ENCODE results near the gene TSFM.
"Not testable (repeated sequence)": the region's sequence is repeated elsewhere in the genome, so short reads cannot be mapped to it uniquely, and the experiment has no call there.

TSFM gene

GRCh38 chr12:57771236-57771872 lies 11.2 kb upstream of the TSFM start:
- Histone ChIP-seq H3K4me3 (ENCODE audit: low read length) (peak overlapping the region; percentile 63), H3K36me3 (ENCODE audit: insufficient read depth, low read length) (peaks cover 22% of the 10 kb centered on the region), H3K4me1 (ENCODE audit: insufficient read depth, low read length) (peaks cover 12% of the 10 kb centered on the region), H3K27me3 (ENCODE audit: insufficient read depth, low read length) (no peaks in the 10 kb centered on the region), H3K9me3 (ENCODE audit: low read length) (no peaks in the 10 kb centered on the region), H2AFZ (ENCODE audit: low read depth, low read length) (peak overlapping the region; percentile 28)

GRCh38 chr12:57771873-57772428 lies 10.6 kb upstream of the TSFM start, which contains the start of gene METTL1:
METTL1 (minus strand) TSS chr12:57772105; CDS start chr12:57772083, 22 bp downstream.
- Histone ChIP-seq H2AFZ (ENCODE audit: low read depth, low read length) (peak within 1 kb of the TSS; percentile 95), H3K27me3 (ENCODE audit: insufficient read depth, low read length) (no peaks in the 10 kb centered on the region), H3K4me1 (ENCODE audit: insufficient read depth, low read length) (peaks cover 12% of the 10 kb centered on the region), H3K9me3 (ENCODE audit: low read length) (no peaks in the 10 kb centered on the region), H3K36me3 (ENCODE audit: insufficient read depth, low read length) (peaks cover 22% of the 10 kb centered on the region), H3K4me3 (ENCODE audit: low read length) (peak within 1 kb of the TSS; percentile 63)

- Histone ChIP-seq H3K9me3 (ENCODE audit: low read length) (no peaks in the 10 kb centered on the region), H3K36me3 (ENCODE audit: insufficient read depth, low read length) (peaks cover 22% of the 10 kb centered on the region), H3K4me3 (ENCODE audit: low read length) (peak within 1 kb of the TSS; percentile 63), H2AFZ (ENCODE audit: low read depth, low read length) (peak within 1 kb of the TSS; percentile 95), H3K27me3 (ENCODE audit: insufficient read depth, low read length) (no peaks in the 10 kb centered on the region), H3K4me1 (ENCODE audit: insufficient read depth, low read length) (peaks cover 12% of the 10 kb centered on the region)
These were observed 9.9 kb upstream of the TSFM start, which contains the start of gene EEF1AKMT3 for GRCh38 chr12:57772429-57773322. EEF1AKMT3 (plus strand) TSS chr12:57772614; CDS start chr12:57772725, 111 bp downstream.

GRCh38 chr12:57774634-57775033 lies 8.0 kb upstream of the TSFM start:
- H2AFZ ChIP-seq (ENCODE audit: low read depth, low read length); H3K9me3 ChIP-seq (ENCODE audit: low read length); H3K36me3 ChIP-seq (ENCODE audit: insufficient read depth, low read length); H3K4me3 ChIP-seq (ENCODE audit: low read length); H3K27me3 ChIP-seq (ENCODE audit: insufficient read depth, low read length): not testable (repeated sequence)
- peaks cover 12% of the 10 kb centered on the region for H3K4me1 ChIP-seq (ENCODE audit: insufficient read depth, low read length)

- H3K36me3 ChIP-seq (ENCODE audit: insufficient read depth, low read length) = peaks cover 8% of the 10 kb centered on the region
- no peak overlapping the region for H3K4me3 ChIP-seq (ENCODE audit: low read length)
- no peak overlapping the region for H2AFZ ChIP-seq (ENCODE audit: low read depth, low read length)
These were observed 7.5 kb upstream of the TSFM start for GRCh38 chr12:57775044-57775443.

GRCh38 chr12:57775563-57776246 lies 6.9 kb upstream of the TSFM start:
- H2AFZ ChIP-seq (ENCODE audit: low read depth, low read length) = no peak overlapping the region
- no peak overlapping the region for H3K4me3 ChIP-seq (ENCODE audit: low read length)
- H3K9me3 ChIP-seq (ENCODE audit: low read length) = no peaks in the 10 kb centered on the region
- H3K27me3 ChIP-seq (ENCODE audit: insufficient read depth, low read length) = no peaks in the 10 kb centered on the region
- peaks cover 6% of the 10 kb centered on the region for H3K36me3 ChIP-seq (ENCODE audit: insufficient read depth, low read length)
- H3K4me1 ChIP-seq (ENCODE audit: insufficient read depth, low read length) = peaks cover 12% of the 10 kb centered on the region

More at GRCh38 chr12:57775044-57775443, 7.5 kb upstream of the TSFM start:
- Histone ChIP-seq H3K4me1 (ENCODE audit: insufficient read depth, low read length) (peaks cover 12% of the 10 kb centered on the region), H3K9me3 (ENCODE audit: low read length) (no peaks in the 10 kb centered on the region), H3K27me3 (ENCODE audit: insufficient read depth, low read length) (no peaks in the 10 kb centered on the region)

GRCh38 chr12:57776247-57776587 lies 6.4 kb upstream of the TSFM start:
- peaks cover 8% of the 10 kb centered on the region for H3K4me1 ChIP-seq (ENCODE audit: insufficient read depth, low read length)
- H3K9me3 ChIP-seq (ENCODE audit: low read length) = no peaks in the 10 kb centered on the region
- H3K4me3 ChIP-seq (ENCODE audit: low read length) = no peak overlapping the region

GRCh38 chr12:57777367-57777766 lies 5.2 kb upstream of the TSFM start:
- no peak overlapping the region for H2AFZ ChIP-seq (ENCODE audit: low read depth, low read length)
- H3K4me1 ChIP-seq (ENCODE audit: insufficient read depth, low read length) = peaks cover 5% of the 10 kb centered on the region
- H3K4me3 ChIP-seq (ENCODE audit: low read length) = no peak overlapping the region
- no peaks in the 10 kb centered on the region for H3K27me3 ChIP-seq (ENCODE audit: insufficient read depth, low read length)
- H3K36me3 ChIP-seq (ENCODE audit: insufficient read depth, low read length) = peaks cover 6% of the 10 kb centered on the region
- no peaks in the 10 kb centered on the region for H3K9me3 ChIP-seq (ENCODE audit: low read length)

More at GRCh38 chr12:57776247-57776587, 6.4 kb upstream of the TSFM start:
- Histone ChIP-seq H2AFZ (ENCODE audit: low read depth, low read length) (no peak overlapping the region), H3K36me3 (ENCODE audit: insufficient read depth, low read length) (peaks cover 6% of the 10 kb centered on the region), H3K27me3 (ENCODE audit: insufficient read depth, low read length) (no peaks in the 10 kb centered on the region)

- Histone ChIP-seq H3K36me3 (ENCODE audit: insufficient read depth, low read length) (peaks cover 6% of the 10 kb centered on the region), H3K4me1 (ENCODE audit: insufficient read depth, low read length) (peaks cover 3% of the 10 kb centered on the region), H3K4me3 (ENCODE audit: low read length) (no peak overlapping the region), H3K9me3 (ENCODE audit: low read length) (no peaks in the 10 kb centered on the region), H3K27me3 (ENCODE audit: insufficient read depth, low read length) (no peaks in the 10 kb centered on the region), H2AFZ (ENCODE audit: low read depth, low read length) (no peak overlapping the region)
These were observed 4.7 kb upstream of the TSFM start for GRCh38 chr12:57777911-57778310.

GRCh38 chr12:57779736-57780135 lies 2.9 kb upstream of the TSFM start:
- Histone ChIP-seq H3K27me3 (ENCODE audit: insufficient read depth, low read length) (no peaks in the 10 kb centered on the region), H3K9me3 (ENCODE audit: low read length) (no peaks in the 10 kb centered on the region), H3K4me3 (ENCODE audit: low read length) (no peak overlapping the region), H3K36me3 (ENCODE audit: insufficient read depth, low read length) (peaks cover 9% of the 10 kb centered on the region), H2AFZ (ENCODE audit: low read depth, low read length) (no peak overlapping the region), H3K4me1 (ENCODE audit: insufficient read depth, low read length) (peaks cover 5% of the 10 kb centered on the region)

- no peak overlapping the region for H3K4me3 ChIP-seq (ENCODE audit: low read length)
- H3K4me1 ChIP-seq (ENCODE audit: insufficient read depth, low read length) = peaks cover 5% of the 10 kb centered on the region
- H3K36me3 ChIP-seq (ENCODE audit: insufficient read depth, low read length) = peaks cover 10% of the 10 kb centered on the region
- no peak overlapping the region for H2AFZ ChIP-seq (ENCODE audit: low read depth, low read length)
- no peaks in the 10 kb centered on the region for H3K27me3 ChIP-seq (ENCODE audit: insufficient read depth, low read length)
- no peaks in the 10 kb centered on the region for H3K9me3 ChIP-seq (ENCODE audit: low read length)
These were observed 2.2 kb upstream of the TSFM start for GRCh38 chr12:57780284-57780897.

GRCh38 chr12:57781244-57781643 lies 1.3 kb upstream of the TSFM start:
- peaks cover 5% of the 10 kb centered on the region for H3K4me1 ChIP-seq (ENCODE audit: insufficient read depth, low read length)
- no peaks in the 10 kb centered on the region for H3K9me3 ChIP-seq (ENCODE audit: low read length)
- no peaks in the 10 kb centered on the region for H3K27me3 ChIP-seq (ENCODE audit: insufficient read depth, low read length)
- H3K36me3 ChIP-seq (ENCODE audit: insufficient read depth, low read length) = peaks cover 19% of the 10 kb centered on the region
- no peak overlapping the region for H2AFZ ChIP-seq (ENCODE audit: low read depth, low read length)
- H3K4me3 ChIP-seq (ENCODE audit: low read length) = no peak overlapping the region
